Epithelial cell of esophagus (primary cell): ENCODE results near the gene NCK1.
A peak's percentile ranks its signal among the peaks of the same experiment; 100 is the strongest.

Experiments used
- DNase-seq: peaks from one replicate; pipeline ENCODE4 v3.0.0; 2010; ENCODE audit warnings: low read depth
- H3K4me3 ChIP-seq: 2 replicates; pipeline ENCODE4 v1.5.1; 2011; ENCODE audit warnings: mild to moderate bottlenecking, low read length, control low read depth
- TF ChIP-seq, protein P1 (sequence below): IDR thresholded peaks from 2 replicates; pipeline ENCODE4 v1.5.1; 2011; ENCODE audit warnings: low read depth, mild to moderate bottlenecking, low read length, control low read depth, inconsistent platforms; ENCODE audit not compliant: insufficient read depth; ENCODE audit errors: missing control alignments

The NCK1 gene

GRCh38 chr3:136994772-136995516 lies 132.9 kb downstream of the NCK1 start:
- peak; percentile 98 for DNase-seq
- H3K4me3 ChIP-seq, result no peak overlapping the region
- TF ChIP-seq, protein P1, sequence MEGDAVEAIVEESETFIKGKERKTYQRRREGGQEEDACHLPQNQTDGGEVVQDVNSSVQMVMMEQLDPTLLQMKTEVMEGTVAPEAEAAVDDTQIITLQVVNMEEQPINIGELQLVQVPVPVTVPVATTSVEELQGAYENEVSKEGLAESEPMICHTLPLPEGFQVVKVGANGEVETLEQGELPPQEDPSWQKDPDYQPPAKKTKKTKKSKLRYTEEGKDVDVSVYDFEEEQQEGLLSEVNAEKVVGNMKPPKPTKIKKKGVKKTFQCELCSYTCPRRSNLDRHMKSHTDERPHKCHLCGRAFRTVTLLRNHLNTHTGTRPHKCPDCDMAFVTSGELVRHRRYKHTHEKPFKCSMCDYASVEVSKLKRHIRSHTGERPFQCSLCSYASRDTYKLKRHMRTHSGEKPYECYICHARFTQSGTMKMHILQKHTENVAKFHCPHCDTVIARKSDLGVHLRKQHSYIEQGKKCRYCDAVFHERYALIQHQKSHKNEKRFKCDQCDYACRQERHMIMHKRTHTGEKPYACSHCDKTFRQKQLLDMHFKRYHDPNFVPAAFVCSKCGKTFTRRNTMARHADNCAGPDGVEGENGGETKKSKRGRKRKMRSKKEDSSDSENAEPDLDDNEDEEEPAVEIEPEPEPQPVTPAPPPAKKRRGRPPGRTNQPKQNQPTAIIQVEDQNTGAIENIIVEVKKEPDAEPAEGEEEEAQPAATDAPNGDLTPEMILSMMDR, result no peak

- no peak overlapping the region for H3K4me3 ChIP-seq
- DNase-seq, result peak; percentile 55
- TF ChIP-seq, protein P1, result no peak
These were observed 133.6 kb downstream of the NCK1 start for GRCh38 chr3:136995652-136996051.
